ENCODE results near the gene MARK3.

The MARK3 gene

GRCh38 chr14:103378038-103378854 is 7.0 kb upstream of the MARK3 start:
- no peak for TF ChIP-seq CTCF (IDR thresholded peaks at IDR 0.05; ENCODE audit: low read length, missing control alignments)
- DNase-seq (ENCODE audit: low read depth): peak; percentile 68

GRCh38 chr14:103380719-103381377 is 4.4 kb upstream of the MARK3 start:
- no peak overlapping the region for H3K4me3 ChIP-seq (replicated peaks; ENCODE audit: low read depth, low read length)
- TF ChIP-seq CTCF (IDR thresholded peaks at IDR 0.05; ENCODE audit: low read length, missing control alignments): no peak
- peak; percentile 65 for DNase-seq (ENCODE audit: low read depth)

More at GRCh38 chr14:103378038-103378854, 7.0 kb upstream of the MARK3 start:
- no peak overlapping the region for H3K4me3 ChIP-seq (replicated peaks; ENCODE audit: low read depth, low read length)

GRCh38 chr14:103382376-103382775 is 2.8 kb upstream of the MARK3 start:
- peak; percentile 77 for DNase-seq (ENCODE audit: low read depth)
- no peak for TF ChIP-seq CTCF (IDR thresholded peaks at IDR 0.05; ENCODE audit: low read length, missing control alignments)
- H3K4me3 ChIP-seq (replicated peaks; ENCODE audit: low read depth, low read length): no peak overlapping the region

GRCh38 chr14:103384450-103385151 is 614 bp upstream of the MARK3 start:
- TF ChIP-seq CTCF (IDR thresholded peaks at IDR 0.05; ENCODE audit: low read length, missing control alignments): no peak
- DNase-seq (ENCODE audit: low read depth): no peak
- H3K4me3 ChIP-seq (replicated peaks; ENCODE audit: low read depth, low read length): peak overlapping the region; percentile 98

- TF ChIP-seq CTCF (IDR thresholded peaks at IDR 0.05; ENCODE audit: low read length, missing control alignments): no peak
- H3K4me3 ChIP-seq (replicated peaks; ENCODE audit: low read depth, low read length): peak overlapping the region; percentile 98
- DNase-seq (ENCODE audit: low read depth): peak; percentile 36
Measured at GRCh38 chr14:103385929-103386712, 906 bp downstream of the MARK3 start.

GRCh38 chr14:103386713-103387329 is 1.6 kb downstream of the MARK3 start:
- DNase-seq (ENCODE audit: low read depth): peak; percentile 38
- peak overlapping the region; percentile 98 for H3K4me3 ChIP-seq (replicated peaks; ENCODE audit: low read depth, low read length)
- no peak for TF ChIP-seq CTCF (IDR thresholded peaks at IDR 0.05; ENCODE audit: low read length, missing control alignments)
